HG03025 (cell line): Measurements from ENCODE around the gene BMP2K.

ENCODE experiments used
- ATAC-seq: cut with Tn5 transposase; IDR thresholded peaks from one replicate; pipeline ENCODE4 v1.9.1; 2021; ENCODE audit warnings: mild to moderate bottlenecking, moderate library complexity; ENCODE audit not compliant: unreplicated experiment, low FRiP score

Gene BMP2K

DNA sequence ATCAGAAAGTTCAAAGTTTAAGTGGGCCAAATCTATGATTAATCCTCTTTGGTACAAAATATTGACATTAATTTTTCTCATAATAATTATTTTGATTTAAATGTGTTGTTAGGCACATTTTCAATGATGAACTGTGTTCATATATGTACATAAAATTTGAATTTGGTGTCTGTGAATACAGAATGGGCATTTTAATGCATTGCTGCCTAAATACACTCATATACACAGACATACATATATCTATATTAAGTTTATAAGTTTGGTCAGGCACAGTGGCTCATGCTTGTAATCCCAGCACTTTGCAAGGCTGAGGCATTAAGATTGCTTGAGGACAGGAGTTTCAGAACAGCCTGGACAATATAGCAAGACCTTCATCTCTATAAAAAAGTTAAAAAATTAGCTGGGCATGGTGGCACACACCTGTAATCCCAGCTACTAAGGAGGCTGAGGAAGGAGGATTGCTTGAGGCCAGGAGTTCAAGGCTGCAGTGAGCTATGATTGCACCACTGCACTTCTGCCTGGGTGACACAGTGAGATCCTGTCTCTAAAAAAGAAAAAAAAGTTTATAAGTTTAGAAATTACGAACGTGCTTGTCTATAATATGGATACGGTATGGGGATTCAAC is 12.3 kb upstream of the BMP2K start:
- ATAC-seq, result no peak

DNA sequence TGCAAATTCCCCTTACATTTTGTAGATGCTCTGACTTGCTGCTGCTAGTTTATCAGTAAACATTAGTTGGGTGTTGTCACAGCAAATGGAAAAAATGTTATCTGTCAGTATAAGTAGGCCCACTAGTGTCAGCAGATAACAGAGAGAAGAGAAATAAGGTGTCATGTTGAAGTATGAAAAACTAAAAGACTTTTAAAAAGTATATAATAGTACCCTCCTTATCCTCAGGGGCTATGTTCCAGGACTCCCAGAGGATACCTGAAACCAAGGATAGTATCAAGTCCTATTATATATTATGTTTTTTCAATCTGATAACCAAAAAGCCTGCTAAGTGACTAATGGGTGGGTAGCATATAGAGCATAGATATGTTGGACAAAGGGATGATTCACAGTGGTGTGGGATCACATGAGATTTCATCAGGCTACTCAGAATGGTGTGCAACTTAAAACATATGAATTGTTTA is 11.6 kb upstream of the BMP2K start:
- ATAC-seq, result no peak

DNA sequence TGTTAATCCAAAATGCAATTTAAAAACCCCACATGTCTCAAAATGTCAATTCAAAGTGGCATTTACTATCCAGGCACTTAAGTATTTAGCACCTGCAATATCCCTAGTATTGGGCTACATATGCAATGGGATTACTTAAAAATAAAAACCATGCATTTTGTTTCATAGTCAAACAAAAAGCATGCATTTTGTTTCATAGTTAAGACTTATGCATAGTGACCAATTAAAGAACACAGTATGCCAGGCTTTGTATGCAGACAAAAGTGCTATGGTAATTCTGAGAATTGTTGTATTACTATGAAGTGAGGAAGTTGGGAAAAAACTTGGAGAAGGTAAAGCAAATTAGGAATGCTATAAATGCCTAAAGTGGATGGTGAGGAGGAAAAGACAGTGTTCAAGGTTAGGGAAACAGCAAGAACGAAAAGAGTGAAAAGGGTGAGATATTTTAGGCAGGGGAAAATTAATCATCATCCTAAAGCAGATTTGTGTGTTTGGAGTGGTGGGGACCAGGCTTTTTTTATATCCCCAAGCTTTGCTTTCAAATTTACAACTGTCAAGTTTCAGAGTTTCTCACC is 10.6 kb upstream of the BMP2K start:
- no peak for ATAC-seq

DNA sequence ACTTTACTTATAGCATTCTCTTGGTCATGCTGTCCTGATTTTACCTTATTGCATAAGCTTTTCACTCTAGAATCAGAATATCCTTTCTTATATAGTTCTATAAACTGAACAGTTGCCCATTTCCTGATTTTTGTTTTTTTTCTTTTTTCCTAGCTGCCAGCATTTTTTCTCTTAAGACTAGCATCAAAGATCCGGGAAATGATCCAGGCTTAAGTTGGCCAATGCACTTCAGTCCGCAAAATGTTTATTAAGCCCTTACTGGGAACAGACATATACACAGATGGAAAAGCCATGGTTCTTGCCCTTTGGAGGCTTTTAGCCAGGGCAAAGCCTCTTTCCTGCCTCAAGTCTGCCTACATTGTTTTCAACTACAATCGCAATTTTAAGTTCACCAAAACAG is 10.1 kb upstream of the BMP2K start:
- no peak for ATAC-seq

DNA sequence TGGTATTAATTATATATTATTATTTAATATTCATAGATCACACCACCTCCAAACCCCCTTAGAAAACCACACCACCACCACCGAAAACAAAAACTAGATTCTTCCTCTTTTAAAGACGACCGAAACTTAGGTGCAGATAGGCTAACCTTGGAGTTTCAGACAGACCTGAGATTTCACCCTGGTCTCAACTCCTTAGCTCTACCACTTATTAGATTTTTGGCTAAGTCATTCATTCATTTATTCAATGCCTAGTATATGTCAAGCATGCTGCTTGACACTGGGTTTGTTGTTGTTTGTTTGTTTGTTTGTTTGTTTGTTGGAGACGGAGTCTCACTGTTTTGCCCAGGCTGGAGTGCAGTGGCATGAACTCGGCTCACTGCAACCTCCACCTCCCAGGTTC is 9.5 kb upstream of the BMP2K start:
- peak; percentile 91 for ATAC-seq

DNA sequence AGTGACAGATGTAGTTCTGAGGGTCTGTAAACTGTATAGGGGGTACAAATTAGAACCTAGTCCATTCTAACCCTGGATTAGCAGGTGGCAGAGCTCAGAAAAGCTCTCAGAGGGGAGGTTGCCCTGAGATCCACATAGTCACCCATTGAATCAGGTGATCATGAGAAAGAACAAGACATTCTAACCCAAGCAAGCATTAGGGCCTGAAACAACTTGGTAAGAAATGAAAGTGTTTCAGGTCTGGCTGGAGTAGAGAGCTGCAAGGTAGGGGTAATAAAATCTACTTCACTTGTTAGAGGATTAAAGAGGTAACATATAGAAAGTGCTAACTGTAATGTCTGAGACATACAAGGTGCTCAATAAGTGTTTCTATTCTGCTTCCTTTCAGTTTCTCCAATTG is 8.8 kb upstream of the BMP2K start:
- peak; percentile 69 for ATAC-seq

DNA sequence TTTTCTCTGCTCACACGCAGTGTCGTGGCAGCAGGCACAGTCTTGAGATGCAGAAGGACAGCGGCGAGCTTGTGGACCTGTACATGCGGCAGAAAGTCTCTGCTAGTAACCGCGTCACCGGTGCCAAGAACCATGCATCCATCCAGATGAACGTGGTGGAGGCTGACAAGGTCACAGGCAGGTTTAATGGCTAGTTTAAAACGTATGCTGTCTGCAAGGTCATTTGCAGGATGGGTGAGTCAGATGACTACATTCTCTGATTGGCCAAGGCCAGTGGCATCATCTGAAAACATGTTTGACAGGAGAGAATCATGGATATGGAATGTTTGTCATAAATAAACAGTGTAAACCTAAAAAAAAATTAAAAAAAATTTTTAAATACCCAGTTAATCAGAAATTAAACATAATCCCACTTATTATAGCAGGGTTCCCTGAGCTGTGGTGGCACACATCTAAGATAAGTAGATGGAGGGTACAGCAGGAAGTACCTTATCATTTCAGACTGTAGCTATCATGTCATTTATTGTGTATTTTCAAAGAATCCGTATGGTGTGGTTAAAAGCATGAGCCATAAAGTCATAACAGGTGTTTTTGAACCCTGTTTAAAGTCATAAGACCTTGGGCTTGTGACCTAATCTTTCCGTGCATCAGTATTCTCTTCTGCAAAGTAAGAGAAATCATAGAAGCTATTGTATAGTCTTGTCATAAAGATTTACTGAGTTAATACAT is 7.5 kb upstream of the BMP2K start:
- no peak for ATAC-seq

DNA sequence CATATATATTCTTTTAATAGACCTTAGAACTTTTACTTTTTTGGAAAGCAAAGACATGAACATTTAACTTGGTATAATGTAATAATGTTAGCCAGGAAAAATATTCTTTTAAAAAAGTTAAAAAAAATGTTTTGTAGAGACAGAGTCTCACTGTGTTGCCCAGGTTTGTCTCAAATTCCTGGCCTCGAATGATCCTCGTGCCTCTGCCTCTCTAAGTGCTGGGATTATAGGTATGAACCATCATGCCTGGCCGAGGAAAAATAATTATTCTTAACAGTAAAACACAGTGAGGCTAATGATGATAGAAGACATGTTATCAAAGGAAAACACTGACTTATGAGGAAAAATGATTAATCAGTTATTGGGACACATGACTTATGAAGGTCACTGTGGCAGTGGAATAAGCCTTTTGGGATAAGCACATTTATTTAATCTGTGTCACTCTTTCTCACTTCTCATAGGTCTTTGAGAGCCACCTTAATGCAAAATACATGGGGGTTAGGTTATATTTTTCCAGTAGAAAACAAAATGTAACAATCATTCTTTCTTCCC is 6.0 kb upstream of the BMP2K start:
- ATAC-seq, result no peak

DNA sequence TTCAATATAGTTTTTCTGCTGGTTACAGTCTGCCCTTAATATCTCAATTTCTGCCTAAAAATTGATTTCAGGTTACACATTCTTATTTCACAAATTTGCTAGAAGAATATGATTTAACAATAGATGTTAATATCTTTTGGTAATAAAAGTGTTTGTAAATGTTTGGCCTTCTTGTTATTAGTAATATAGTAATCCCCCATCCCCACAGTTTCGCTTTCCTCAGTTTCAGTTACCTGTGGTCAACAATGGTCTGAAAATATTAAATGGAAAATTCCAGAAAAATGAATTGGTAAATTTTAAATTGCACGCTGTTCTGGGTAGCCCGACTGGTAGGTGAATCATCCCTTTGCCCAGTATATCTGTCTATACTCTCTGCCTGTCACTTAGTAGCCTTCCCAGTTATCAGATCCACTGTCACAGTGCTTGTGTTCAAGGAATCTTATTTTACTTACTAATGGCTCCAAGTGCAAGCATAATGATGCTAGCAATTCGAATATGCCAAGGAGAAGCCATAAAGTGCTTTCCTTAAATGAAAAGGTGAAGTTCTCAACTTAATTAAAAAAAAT is 3.5 kb upstream of the BMP2K start:
- ATAC-seq, result no peak

DNA sequence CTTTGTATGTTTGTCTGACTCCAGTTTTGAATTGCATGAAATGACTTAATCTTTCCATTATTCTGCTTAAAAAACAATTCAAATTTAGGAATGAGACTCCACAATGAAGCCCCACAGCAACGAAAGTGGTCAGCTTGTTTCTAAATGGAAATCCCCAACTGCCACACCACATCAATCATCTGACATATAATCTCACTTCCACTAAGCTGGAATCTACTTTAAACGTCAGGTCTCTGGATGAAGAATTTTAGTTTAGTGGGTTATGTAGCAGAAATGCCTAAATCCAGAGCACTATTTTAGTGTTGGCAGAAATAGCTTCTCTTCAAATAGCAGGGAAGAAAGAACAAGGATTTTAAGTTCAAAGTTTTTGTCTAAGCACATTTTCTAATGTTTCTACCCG is 1.7 kb upstream of the BMP2K start:
- no peak for ATAC-seq

DNA sequence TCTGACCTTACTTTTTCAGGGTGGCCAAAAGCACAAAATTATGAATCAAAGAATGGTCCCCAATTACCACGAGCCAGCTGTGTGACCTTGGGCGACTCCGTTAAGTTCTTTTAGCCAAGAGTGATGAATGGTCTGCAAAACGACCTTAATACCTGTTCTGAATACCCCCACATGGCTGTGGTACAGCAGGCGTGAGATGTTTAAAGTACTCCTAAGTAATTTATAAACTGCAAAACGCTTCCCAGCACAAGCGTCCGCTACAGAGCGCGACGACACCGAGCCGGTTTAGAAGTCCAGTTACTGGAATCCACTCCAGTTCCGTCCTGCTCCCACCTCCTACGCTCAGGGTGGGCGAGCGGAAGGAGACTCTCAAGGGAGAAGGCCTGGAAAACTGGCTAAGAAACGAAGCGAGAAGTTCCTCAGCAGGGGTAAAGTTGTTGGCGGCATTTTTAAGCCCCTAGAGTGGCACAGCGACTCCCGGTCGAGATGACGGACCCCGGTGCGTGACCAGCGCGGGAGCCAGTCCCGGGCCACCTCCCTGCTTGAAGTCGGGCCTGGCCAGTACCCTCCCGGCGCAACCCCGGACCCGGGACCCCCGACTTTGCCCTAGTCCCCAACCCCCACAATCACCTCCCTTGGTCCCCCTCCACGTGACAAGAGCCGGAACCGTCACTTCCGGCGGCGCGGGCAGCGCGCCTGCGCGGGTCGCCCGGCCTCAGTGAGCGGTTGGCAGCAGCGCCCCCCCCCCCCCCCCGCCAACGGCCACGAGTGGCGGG is 659 bp upstream of the BMP2K start:
- peak; percentile 61 for ATAC-seq

DNA sequence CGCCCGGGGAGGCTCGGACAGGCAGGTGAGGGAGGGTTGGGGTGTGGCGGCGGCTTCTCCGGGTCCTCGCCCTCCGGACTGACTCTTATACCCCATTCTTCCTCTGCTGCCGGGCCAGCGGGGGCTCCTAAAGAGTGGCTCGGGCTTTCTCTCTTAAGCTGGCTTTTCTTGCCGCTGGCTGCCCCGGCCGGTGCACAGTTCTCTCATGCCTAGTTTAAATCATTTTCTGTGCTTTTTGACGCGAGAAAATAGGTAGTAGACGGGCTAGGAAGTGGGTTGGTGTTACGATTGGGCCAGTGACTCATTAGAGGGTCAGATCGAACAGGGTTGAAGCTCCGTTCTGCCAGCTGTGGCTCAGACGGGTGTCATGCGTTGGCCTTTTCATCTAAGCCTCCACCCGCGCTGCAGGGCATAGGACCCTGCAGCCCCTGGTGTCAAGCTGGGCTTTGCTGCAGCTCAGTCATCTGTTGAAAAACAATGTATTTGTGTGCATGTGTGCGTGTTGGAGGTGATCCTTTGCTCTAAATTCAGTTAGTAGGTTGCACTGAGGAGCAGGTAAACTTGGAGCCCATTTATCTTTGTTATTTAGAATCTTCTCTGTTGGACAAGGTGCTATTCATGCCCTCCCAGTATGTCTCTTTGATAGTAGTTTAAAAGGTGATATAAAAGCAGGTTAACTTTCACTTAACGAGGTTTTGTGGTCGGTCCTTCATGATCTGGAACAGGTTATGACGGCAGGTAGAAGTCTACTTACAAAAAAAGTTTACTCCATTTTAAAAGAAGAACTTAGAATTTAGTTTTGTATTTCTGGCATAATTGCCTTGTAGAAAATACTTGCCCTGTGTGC is 802 bp downstream of the BMP2K start:
- ATAC-seq, result peak; percentile 37

DNA sequence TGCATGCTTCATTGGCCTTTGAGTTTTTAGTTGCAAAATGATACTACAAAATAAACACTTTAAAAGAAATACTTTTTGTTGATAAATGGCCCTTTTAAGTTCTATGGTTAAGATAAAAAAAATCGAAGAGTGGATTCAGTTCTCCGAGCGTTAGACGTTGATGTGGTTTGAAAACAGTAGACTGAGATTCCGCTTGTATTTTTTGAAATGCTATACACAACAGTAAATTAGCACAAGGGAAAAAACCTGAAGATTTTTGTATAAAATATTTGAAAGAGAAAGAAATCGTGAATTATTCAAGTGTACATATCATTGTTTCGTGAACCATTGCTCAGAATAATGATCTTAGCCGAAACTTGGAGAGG is 1.4 kb downstream of the BMP2K start:
- no peak for ATAC-seq

DNA sequence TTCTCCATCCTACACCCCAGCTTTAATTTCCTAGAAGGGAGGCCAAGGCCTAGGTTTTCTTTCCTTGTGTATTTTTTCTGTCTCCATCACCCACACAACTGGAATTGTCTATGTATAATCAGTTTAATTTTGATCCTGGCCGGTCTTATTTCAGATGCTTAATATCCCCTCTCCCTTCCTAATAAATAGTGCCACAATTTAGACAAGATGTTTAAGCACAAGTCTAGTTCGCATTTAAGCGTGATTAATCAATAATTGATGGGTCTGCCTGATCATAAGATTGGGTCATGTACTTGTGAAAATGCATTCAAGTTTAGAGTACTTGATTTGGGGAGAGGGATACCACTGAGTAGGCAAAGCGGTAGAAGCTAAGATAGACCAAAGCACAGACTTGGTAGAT is 2.4 kb downstream of the BMP2K start:
- no peak for ATAC-seq

DNA sequence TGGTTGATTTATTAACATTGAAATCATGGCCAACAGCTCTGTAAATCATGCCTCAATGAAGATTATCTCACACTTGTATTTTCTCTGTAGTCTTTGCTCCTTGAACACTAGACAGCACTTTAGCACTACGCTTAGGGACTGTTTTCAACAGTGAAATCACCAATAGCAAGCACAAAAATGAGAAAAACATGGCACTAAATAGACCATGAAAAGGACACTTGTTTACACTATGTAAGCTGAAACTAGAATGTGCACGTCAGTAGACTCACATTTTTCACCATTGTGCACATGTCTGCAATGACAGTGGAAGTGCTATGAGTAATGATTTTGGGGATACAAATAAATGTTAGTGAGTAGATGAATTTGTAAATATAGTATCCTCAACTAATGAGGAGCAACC is 3.1 kb downstream of the BMP2K start:
- no peak for ATAC-seq

DNA sequence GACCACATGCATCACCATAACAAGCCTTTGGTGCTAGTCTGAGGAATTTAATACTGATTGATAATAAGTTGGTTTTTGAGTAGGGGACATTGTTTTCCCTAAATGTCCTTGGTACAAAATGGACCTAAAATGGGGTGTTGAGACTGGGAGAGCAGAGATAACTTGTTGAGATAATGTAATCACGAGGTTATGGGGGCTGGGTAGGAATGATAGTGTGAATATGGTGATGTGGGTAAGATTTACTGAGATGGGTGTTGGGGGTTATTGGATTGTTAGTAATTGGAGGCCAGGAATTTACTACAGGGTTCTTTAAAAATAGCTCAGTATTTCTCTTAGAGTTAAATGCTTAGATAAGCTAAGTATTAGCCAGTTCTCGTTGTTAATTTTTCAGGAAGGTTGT is 3.9 kb downstream of the BMP2K start:
- ATAC-seq, result no peak

DNA sequence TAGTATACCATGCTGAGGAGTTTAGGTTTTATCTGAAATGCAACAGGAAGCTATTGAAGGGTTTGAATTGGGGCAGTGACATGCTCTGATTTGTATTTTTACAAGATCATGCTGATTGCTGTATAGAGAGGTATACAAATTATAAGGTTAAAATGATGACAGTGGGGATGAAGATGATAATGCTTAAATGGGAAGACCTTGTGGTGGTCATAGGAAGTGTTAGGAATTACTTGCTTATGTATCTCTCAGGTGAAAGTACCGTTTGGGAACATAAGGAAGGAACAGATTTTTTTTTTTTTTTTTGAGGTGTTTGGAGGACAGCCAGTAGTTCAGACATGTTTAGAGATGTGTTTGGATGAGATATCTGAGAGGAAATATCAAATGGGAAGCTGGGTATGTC is 5.0 kb downstream of the BMP2K start:
- no peak for ATAC-seq

DNA sequence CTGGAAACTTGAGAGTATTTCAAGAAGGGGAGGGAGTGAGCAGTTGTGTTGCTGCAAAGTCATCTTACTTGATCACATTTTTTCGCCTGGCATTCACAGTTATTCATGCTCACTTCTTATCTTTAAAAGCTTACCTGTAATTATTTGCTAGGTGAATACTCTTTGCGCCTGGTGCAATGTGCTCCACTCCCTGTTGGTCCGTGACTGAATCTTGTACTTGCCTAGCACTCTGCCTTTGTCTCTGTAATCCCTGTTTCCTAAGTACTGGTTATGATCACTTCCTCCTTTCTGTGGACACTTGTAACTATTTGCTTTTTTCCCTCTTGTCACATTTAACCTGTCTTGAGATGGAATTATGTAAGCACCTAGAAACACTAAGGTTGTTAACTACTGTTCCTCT is 5.8 kb downstream of the BMP2K start:
- ATAC-seq, result no peak

DNA sequence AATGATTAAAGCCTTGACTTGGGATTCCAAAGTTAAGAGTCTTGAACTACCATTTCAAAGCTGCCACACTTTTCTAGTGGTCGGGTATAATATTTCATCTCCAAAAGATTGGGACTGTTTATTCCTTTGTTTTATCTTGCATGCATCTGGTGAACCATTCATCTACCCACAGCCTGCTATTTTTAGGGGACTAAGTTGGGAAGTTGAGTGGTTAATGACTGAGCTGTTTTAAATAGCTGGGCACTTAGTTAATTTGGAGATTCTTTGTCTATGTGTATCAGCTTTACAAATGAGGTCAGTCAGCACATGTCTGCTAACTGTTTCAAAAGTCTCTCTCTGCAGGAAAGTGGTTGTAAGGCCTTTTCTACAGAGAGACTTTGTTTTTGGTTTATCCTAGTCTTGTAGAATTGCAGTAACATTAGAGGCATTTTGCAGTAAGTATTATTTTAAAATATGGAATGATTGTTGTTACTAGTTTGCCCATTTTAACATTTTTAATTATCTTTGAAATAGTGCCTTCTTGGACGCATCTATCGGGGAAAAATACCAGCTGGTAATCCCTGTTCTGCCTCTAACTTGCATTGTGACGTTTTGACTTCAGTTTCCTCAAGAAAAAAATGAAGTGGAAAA is 8.2 kb downstream of the BMP2K start:
- no peak for ATAC-seq
